Measurements from ENCODE around the gene RALGAPB.
"Not testable (repeated sequence)": the region's sequence is repeated elsewhere in the genome, so short reads cannot be mapped to it uniquely, and the experiment has no call there.

RALGAPB gene

GRCh38 chr20:38499366-38499765 is 26.7 kb downstream of the RALGAPB start:
- no peak for DNase-seq

GRCh38 chr20:38501858-38502436 is 29.3 kb downstream of the RALGAPB start:
- no peak for DNase-seq

- DNase-seq, result no peak
Measured at GRCh38 chr20:38504368-38505090, 31.9 kb downstream of the RALGAPB start.

- no peak for DNase-seq
Measured at GRCh38 chr20:38505091-38505455, 32.4 kb downstream of the RALGAPB start.

- DNase-seq, result not testable (repeated sequence)
Measured at GRCh38 chr20:38511726-38512125, 39.1 kb downstream of the RALGAPB start.

GRCh38 chr20:38514185-38514584 is 41.5 kb downstream of the RALGAPB start:
- no peak for DNase-seq

GRCh38 chr20:38514947-38515346 is 42.3 kb downstream of the RALGAPB start:
- no peak for DNase-seq

- no peak for DNase-seq
Measured at GRCh38 chr20:38515631-38516030, 43.0 kb downstream of the RALGAPB start.

GRCh38 chr20:38519426-38519825 is 46.8 kb downstream of the RALGAPB start:
- no peak for DNase-seq

- no peak for DNase-seq
Measured at GRCh38 chr20:38520261-38520660, 47.6 kb downstream of the RALGAPB start.

GRCh38 chr20:38523697-38524096 is 51.1 kb downstream of the RALGAPB start:
- DNase-seq, result no peak

- DNase-seq, result no peak
Measured at GRCh38 chr20:38528167-38528566, 55.5 kb downstream of the RALGAPB start.

- no peak for DNase-seq
Measured at GRCh38 chr20:38531021-38531420, 58.4 kb downstream of the RALGAPB start.

- DNase-seq, result no peak
Measured at GRCh38 chr20:38534756-38535155, 62.1 kb downstream of the RALGAPB start.

GRCh38 chr20:38536310-38536709 is 63.7 kb downstream of the RALGAPB start:
- no peak for DNase-seq

- DNase-seq, result no peak
Measured at GRCh38 chr20:38537176-38537575, 64.5 kb downstream of the RALGAPB start.

GRCh38 chr20:38538789-38539188 is 66.1 kb downstream of the RALGAPB start:
- DNase-seq, result no peak

GRCh38 chr20:38543014-38543906 is 70.6 kb downstream of the RALGAPB start:
- no peak for DNase-seq

- no peak for DNase-seq
Measured at GRCh38 chr20:38545771-38546170, 73.1 kb downstream of the RALGAPB start.

- no peak for DNase-seq
Measured at GRCh38 chr20:38547288-38548085, 74.8 kb downstream of the RALGAPB start.

- no peak for DNase-seq
Measured at GRCh38 chr20:38548356-38549083, 75.9 kb downstream of the RALGAPB start.

GRCh38 chr20:38550274-38550673 is 77.6 kb downstream of the RALGAPB start:
- no peak for DNase-seq
